ENCODE data around the gene GABRG3. TPM values are rescaled to one million over a fixed set of nuclear protein-coding genes. Genes with fewer than 3 reads are reported as not detected.
"Not testable (repeated sequence)": the region's sequence is repeated elsewhere in the genome, so short reads cannot be mapped to it uniquely, and the experiment has no call there.

Gene GABRG3
- total and polyA plus RNA-seq, 3 donors from 2014 or later = 3.7 to 13.4 (median 6.9) TPM

DNA sequence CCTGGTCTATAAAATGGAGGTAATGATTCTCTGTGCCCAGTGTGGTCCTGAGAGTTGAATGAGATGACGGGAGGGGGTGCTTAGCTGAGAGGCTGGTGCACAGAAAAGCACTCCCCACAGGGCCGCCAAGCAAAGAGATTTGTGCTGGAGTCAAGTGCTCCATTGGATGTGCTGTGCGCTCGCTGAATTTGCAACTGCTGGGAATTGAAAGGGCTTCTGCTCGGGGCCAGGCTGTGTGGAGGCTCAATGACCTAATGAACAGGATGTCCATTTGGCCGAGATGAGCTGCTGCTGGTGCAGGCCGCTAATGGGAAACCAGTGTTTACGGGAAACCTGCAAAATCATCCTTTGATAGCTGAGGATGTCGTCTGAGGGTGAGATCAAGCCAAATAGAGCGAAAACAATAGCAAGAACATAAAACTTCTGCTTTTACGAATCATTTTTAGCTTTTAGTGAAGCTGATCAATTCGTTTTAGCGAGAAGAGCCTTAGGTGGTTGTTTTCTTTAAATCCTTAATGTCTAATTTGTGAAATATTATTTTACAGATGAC, 211.7 kb downstream of the GABRG3 start:
- H3K27ac ChIP-seq = no peak overlapping the region
- H3K36me3 ChIP-seq (ENCODE audit: low read depth, missing control alignments) = no peaks in the 10 kb centered on the region
- 87 to 90% methylated on average over 13 of the region's 13 CpGs for WGBS, 2 donors
- H3K27me3 ChIP-seq = no peaks in the 10 kb centered on the region
- DNase-seq = no peak
- no peak overlapping the region for H3K4me3 ChIP-seq
- no peaks in the 10 kb centered on the region for H3K4me1 ChIP-seq
- intact Hi-C loops (cut with DNase I; ENCODE audit: low total_unique reads) = no loop called here
- TF ChIP-seq, protein P1, sequence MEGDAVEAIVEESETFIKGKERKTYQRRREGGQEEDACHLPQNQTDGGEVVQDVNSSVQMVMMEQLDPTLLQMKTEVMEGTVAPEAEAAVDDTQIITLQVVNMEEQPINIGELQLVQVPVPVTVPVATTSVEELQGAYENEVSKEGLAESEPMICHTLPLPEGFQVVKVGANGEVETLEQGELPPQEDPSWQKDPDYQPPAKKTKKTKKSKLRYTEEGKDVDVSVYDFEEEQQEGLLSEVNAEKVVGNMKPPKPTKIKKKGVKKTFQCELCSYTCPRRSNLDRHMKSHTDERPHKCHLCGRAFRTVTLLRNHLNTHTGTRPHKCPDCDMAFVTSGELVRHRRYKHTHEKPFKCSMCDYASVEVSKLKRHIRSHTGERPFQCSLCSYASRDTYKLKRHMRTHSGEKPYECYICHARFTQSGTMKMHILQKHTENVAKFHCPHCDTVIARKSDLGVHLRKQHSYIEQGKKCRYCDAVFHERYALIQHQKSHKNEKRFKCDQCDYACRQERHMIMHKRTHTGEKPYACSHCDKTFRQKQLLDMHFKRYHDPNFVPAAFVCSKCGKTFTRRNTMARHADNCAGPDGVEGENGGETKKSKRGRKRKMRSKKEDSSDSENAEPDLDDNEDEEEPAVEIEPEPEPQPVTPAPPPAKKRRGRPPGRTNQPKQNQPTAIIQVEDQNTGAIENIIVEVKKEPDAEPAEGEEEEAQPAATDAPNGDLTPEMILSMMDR (IDR thresholded peaks at IDR 0.05) = no peak
- no peak for TF ChIP-seq POLR2A (IDR thresholded peaks at IDR 0.05)
- no peaks in the 10 kb centered on the region for H3K9me3 ChIP-seq

DNA sequence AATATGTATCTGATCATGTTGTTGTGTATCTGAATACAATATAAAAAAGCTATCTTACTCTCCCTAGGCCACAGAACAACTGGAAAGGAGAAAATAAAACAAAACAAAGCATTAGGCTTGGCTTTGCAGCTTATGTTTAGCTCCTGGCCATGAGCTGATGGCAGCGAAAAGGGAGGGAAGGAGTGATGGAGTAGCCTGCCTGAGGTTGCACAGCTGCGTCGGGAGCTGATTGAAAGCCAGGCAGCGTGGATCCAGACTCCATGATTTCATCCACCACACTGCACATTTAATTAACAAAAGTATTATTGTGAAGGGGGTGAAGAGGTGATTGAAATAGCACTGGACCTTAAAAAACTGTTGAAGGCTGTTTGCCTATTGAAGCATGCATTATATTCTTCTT, 212.2 kb downstream of the GABRG3 start:
- H3K27me3 ChIP-seq = no peaks in the 10 kb centered on the region
- no peak overlapping the region for H3K4me3 ChIP-seq
- H3K4me1 ChIP-seq = no peaks in the 10 kb centered on the region
- H3K27ac ChIP-seq = no peak overlapping the region
- WGBS, 2 donors = 61 to 66% methylated on average over 4 of the region's 4 CpGs
- no peaks in the 10 kb centered on the region for H3K36me3 ChIP-seq (ENCODE audit: low read depth, missing control alignments)
- intact Hi-C loops (cut with DNase I; ENCODE audit: low total_unique reads) = no loop called here
- DNase-seq = no peak
- TF ChIP-seq, protein P1 (IDR thresholded peaks at IDR 0.05) = no peak
- no peak for TF ChIP-seq POLR2A (IDR thresholded peaks at IDR 0.05)
- H3K9me3 ChIP-seq = no peaks in the 10 kb centered on the region

DNA sequence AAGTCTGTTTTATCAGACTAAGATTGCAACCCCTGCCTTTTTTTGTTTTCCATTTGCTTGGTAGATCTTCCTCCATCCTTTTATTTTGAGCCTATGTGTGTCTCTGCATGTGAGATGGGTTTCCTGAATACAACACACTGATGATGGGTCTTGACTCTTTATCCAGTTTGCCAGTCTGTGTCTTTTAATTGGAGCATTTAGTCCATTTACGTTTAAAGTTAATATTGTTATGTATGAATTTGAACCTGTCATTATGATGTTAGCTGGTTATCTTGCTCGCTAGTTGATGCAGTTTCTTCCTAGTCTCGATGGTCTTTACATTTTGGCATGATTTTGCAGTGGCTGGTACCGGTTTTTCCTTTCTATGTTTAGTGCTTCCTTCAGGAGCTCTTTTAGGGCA, 220.5 kb downstream of the GABRG3 start:
- intact Hi-C loops (cut with DNase I; ENCODE audit: low total_unique reads); H3K36me3 ChIP-seq (ENCODE audit: low read depth, missing control alignments); H3K27me3 ChIP-seq; H3K27ac ChIP-seq; H3K4me1 ChIP-seq; DNase-seq; H3K9me3 ChIP-seq; H3K4me3 ChIP-seq: not testable (repeated sequence)
- WGBS, 2 donors = 90 to 95% methylated on average over 4 of the region's 4 CpGs

DNA sequence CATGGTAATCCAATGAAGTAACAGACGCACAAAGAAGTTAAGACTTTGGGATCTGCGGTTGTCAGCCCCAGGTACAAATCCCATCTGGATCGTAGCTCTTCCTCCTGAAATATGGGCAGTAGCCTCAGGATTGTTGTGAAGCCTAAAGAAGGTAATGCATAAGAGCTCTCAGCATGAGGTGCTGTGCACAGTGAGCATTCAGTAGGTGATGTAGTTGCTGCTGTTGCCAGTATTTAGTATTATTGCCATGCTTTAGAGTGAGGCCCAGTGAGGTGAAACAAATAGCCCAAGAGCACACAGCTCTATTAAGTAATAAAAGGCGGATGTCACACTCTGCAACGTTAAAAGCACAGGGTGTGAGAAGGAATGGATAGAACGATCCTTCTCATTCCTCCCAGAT, 225.7 kb downstream of the GABRG3 start:
- intact Hi-C loops (cut with DNase I; ENCODE audit: low total_unique reads) = no loop called here
- Histone ChIP-seq H3K27ac (no peak overlapping the region), H3K4me1 (no peaks in the 10 kb centered on the region), H3K9me3 (no peaks in the 10 kb centered on the region), H3K36me3 (ENCODE audit: low read depth, missing control alignments) (no peaks in the 10 kb centered on the region), H3K27me3 (no peaks in the 10 kb centered on the region), H3K4me3 (no peak overlapping the region)
- TF ChIP-seq, protein P1 (IDR thresholded peaks at IDR 0.05) = no peak
- no peak for TF ChIP-seq POLR2A (IDR thresholded peaks at IDR 0.05)
- no peak for DNase-seq
- WGBS, 2 donors = 76 to 77% methylated on average over 6 of the region's 6 CpGs

DNA sequence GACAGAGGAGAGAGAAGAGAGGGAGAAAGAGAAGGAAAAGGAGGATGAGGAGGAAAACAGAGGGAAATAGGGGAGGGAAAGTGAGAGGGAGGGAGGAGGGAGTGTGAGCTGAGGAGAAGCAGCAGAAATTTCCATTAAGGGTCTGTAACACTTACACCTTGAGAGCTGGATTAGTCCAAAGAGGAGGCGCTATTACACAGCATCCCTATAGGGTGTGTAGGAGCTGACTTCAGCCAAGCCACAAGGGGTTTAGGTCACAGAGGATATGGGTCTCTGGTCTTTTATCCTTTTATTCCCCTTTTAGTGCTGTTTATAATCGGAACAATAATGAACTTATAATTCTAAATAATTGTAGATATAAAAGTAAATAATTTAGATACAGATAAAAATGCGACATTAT, 230.4 kb downstream of the GABRG3 start:
- Histone ChIP-seq H3K27ac (no peak overlapping the region), H3K36me3 (ENCODE audit: low read depth, missing control alignments) (no peaks in the 10 kb centered on the region), H3K4me3 (no peak overlapping the region), H3K9me3 (no peaks in the 10 kb centered on the region), H3K4me1 (no peaks in the 10 kb centered on the region), H3K27me3 (no peaks in the 10 kb centered on the region)
- no peak for DNase-seq
- TF ChIP-seq, protein P1 (IDR thresholded peaks at IDR 0.05) = no peak
- WGBS, 2 donors = 76 to 80% methylated on average over 3 of the region's 3 CpGs
- intact Hi-C loops (cut with DNase I; ENCODE audit: low total_unique reads) = no loop called here
